C4-2B (cell line): ENCODE results near the gene AHCTF1.

Source experiments
- CTCF ChIP-seq: fragments of 450-650 bp; conservative IDR thresholded peaks from 2 replicates; pipeline ENCODE4 v1.5.1; 2017; ENCODE audit warnings: mild to moderate bottlenecking
- ZFX ChIP-seq: fragments of 450-650 bp; IDR thresholded peaks from 2 replicates; pipeline ENCODE4 v1.6.1; 2017

- TF ChIP-seq CTCF (no peak), ZFX (no peak)
Measured at GRCh38 chr1:246876431-246876830, 55.3 kb downstream of the AHCTF1 start.
